GM19467 (cell line): ENCODE measurements around the gene HCRTR1.

Source experiments
- ATAC-seq: cut with Tn5 transposase; IDR thresholded peaks from one replicate; pipeline ENCODE4 v1.9.1; 2021; ENCODE audit warnings: mild to moderate bottlenecking, moderate library complexity; ENCODE audit not compliant: unreplicated experiment

HCRTR1 gene

GRCh38 chr1:31617218-31617915 is at the start of gene HCRTR1:
Gene HCRTR1, plus strand, starts transcription at chr1:31617689. Its CDS starts 1,504 bp downstream, at chr1:31619193.
- ATAC-seq, result no peak

DNA sequence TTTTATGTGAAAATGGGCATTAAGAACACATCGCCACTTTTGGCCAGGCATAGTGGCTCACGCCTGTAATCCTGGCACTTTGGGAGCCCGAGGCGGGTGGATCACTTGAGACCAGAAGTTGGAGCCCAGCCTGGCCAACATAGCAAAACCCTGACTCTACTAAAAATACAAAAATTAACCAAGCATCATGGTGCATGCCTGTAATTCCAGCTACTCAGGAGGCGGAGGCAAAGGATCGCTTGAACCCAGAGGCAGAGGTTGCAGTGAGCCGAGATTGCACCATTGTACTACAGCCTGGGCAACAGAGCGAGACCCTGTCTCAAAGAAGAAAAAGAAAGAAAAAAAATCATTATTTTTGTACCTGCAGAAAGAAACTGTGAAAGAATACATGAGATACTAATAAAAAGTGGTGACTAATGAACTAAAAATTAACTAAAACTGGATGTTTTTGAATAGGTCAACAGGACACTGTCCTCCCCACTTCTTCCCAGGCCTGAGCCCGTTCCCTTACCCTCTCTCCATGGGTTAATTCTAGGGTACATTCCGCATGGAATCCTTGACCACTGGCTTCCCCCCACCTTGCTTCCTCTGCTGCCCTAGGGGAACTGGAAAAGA is 49.4 kb upstream of the HCRTR1 start:
- ATAC-seq, result no peak

GRCh38 chr1:31568895-31569595 is 48.4 kb upstream of the HCRTR1 start:
- no peak for ATAC-seq

GRCh38 chr1:31569596-31570173 is 47.8 kb upstream of the HCRTR1 start:
- no peak for ATAC-seq

DNA sequence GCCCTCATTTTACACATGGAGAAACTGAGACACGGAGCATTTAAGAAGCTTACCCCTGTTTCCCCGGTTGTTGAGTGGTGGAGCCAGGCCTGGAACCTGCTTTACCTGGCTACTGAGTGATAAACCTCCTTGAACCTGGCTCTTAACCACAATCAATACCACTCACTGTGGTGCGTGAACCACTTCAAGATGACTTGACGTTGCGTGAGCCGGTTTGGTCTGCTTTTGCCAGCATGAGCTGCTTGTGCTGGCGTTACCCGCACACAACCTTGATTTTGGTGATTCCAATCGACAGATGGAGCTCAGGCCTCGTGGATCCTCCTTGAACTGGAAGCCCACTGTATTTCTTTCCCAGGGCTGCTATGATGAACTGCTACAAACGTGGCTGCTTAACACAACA is 47.3 kb upstream of the HCRTR1 start:
- ATAC-seq, result no peak

DNA sequence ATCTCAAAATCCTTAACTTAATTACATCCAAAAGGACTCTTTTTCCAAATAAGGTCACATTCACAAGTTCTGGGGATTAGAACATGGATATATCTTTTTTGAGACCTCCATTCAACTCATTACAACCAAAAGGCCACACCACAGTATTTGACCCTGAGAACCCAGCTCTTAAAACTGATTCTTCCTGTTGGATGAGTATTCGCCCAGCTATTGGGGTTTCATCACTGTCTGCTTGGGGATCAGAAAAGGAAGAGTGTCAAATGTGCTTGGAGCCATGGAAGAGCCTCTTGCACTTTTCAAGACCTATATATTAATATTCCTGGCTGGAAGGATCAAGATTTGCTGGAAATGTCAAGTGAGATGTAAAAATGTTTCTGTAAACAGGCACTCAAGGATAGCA is 46.6 kb upstream of the HCRTR1 start:
- ATAC-seq, result no peak

GRCh38 chr1:31571340-31572295 is 45.9 kb upstream of the HCRTR1 start:
- no peak for ATAC-seq

DNA sequence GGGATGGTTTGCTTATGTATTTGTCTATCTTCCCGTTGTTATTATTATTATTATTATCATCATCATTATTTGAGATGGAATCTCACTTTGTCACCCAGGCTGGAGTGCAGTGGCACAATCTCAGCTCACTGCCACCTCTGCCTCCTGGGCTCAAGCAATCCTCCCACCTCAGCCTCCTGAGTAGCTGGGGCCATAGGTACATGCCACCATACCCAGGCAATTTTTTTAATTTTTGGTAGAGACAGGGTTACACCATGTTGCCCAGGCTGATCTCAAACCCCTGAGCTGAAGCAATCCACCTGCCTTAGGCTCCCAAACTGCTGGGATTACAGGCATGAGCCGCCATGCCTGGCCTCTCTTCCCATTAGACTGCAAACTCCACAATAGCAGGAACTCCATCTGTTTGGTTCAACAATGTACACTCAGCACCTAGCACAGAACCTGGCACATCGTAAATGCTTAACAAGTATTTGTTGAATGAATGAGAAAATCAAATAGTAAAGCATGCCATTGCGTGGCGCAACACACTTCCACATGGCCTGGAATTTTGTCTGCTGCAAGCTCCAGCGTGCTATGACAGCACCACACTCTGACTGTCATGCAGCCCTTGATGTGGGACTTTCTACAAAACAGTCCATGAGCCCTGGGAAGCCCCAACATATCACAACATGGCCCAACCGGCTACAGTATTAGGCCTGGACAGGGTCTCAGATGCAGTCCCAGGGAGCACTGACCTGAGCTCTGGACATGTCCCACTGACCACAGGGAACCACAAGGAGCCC is 45.0 kb upstream of the HCRTR1 start:
- ATAC-seq, result no peak

GRCh38 chr1:31573261-31573660 is 44.2 kb upstream of the HCRTR1 start:
- ATAC-seq, result no peak

DNA sequence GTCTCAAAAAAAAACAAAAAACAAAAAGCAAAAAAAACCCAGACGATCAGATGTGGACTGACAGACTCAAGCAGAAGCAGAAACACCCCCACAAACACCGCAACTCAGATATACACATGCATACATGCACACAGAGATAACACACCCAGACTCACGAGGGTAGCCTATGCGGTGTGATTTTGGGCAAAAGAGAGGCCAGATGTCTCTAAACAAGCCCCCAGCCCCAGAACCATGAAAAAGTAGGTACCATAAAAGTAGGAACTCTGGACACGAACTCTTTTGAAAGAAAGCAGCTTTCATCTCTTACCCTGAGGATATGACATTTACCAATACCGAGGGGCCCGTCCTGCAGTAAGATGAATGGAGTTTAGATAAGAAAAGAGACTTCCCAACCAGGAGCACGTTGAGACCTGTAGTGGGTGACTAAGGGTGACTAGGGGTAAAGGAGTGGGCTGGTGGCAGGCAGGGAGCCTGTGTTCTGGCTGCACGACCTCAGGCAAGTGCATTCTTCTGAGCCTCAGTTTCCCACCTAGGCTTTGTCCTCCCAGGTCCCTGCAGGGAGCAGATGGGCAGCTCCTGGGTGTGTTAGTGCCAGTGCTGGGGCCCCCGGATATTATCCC is 42.6 kb upstream of the HCRTR1 start:
- no peak for ATAC-seq

GRCh38 chr1:31575369-31576140 is 41.9 kb upstream of the HCRTR1 start:
- ATAC-seq, result no peak

DNA sequence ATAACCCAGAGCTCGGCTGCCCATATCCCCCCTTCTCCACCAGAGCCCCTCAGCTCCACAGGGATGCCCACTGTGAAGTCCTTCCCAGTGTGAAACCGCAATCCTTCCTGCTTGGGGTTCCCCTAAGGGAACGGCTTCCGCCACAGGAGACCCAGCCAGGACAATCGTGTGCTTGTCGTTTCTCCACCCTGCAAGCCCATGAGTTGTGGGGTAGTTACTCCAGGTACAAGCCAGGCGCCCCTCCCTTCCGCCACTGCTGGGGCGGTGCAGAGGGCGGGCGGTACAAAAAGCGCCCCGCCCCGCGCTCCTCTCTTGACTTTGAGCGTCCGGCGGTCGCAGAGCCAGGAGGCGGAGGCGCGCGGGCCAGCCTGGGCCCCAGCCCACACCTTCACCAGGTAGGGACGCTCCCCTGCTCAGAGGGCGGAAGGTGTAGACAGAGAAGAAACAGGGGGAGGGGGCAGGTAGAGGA is 41.3 kb upstream of the HCRTR1 start, which contains the start of gene TINAGL1:
TSS of gene TINAGL1 (plus strand) at position 315 of the 469 bp plus-strand sequence. CDS start 634 bp downstream, outside the sequence.
- ATAC-seq, result no peak

GRCh38 chr1:31576743-31577455 is 40.6 kb upstream of the HCRTR1 start:
- no peak for ATAC-seq

DNA sequence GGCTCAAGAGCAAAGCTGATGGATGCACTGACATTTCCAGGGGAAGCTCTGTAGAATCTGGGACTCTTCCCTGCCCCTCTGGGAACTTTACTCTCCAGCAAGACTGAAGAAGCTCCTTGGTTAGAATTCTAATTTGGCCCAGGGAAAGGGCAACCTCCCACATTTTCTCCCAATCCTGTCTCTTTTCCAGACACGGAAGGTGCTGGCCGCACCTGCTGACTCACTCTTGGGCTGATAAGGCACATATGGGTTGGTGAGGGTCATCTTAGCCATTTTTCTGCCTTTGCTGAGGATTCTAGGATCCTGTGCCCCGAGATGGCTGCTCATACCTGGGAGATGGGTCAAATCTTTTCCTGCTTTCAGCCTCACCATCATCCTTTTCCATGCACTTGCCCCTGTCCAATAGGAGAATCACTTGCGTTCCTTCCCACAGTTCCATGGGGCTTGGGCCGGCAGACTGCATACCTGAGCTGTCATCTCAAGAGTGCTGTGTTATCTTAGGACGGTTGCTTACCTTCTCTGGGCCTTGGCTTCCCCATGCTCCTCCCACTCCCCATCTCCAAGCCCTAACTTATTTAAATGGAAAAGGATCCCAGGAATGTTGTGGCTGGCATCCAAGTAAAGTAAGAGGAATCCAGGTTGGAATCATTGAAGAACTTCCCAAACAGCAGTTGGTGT is 39.8 kb upstream of the HCRTR1 start:
- no peak for ATAC-seq

- no peak for ATAC-seq
Measured at GRCh38 chr1:31579374-31579773, 38.1 kb upstream of the HCRTR1 start.

GRCh38 chr1:31580513-31580870 is 37.0 kb upstream of the HCRTR1 start:
- no peak for ATAC-seq

DNA sequence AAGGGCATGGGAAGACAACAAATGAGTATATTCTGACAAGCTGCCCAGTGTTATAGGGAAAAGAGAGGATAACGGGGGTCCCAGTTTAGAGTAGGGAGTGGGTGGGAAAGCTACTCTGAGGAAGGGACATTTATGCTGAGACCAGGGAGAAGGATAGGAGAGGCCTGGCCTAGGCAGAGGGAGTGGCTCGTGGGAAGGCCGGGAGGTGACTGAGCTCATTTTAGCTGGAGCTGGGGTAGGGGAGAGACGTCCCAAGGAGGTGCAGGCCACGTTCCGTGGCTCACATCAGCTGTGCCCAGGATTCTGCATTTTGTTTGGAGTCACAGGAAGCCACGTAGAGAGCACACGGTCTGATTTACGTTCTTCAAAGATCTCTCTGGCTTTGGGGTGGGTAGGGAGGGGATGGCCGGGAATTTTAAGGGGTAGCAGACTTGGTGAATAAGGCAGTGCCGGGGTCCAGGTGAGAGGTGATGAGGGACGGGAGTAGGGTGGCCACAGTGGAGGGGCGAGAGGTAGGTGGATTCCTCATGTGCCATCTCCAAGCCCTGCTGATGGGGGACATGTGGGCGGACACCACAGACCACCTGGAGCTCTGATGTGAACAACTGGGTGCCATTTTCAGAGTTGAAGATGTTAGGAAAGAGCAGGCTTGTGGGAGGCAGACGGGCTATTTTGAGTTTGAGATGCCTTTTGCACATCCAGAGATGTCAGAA is 36.4 kb upstream of the HCRTR1 start:
- ATAC-seq, result no peak
